ENCODE data around the gene VARS2. TPM values are rescaled to one million over a fixed set of nuclear protein-coding genes. Genes with fewer than 3 reads are reported as not detected.

Gene VARS2
- total and polyA plus RNA-seq, 9 of the 15 experiments (the other 6 are each of a cell fraction or from before 2014, with no cell fraction given), result 1.6 to 53.6 (median 29.9) TPM

- 0 out of 2 replicates have a peak, but pooled peaks have one; percentile 39 for TF ChIP-seq ZNF740 (CRISPR knock-in tag; IDR thresholded peaks at IDR 0.05)
- no peak for TF ChIP-seq ZNF740 (tag; IDR thresholded peaks at IDR 0.05)
- TF ChIP-seq JUN (IDR thresholded peaks at IDR 0.05; ENCODE audit: borderline replicate concordance, low read depth, low read length), result no peak
- TF ChIP-seq JUN (CRISPR knock-in tag; IDR thresholded peaks at IDR 0.05; ENCODE audit: borderline replicate concordance), result no peak
- no peak for TF ChIP-seq ZNF511 (CRISPR knock-in tag; IDR thresholded peaks at IDR 0.05)
- peak; percentile 45; the same call in 1 of the 2 replicates for TF ChIP-seq ZEB2 (IDR thresholded peaks at IDR 0.05)
- no peak for TF ChIP-seq PRPF4 (IDR thresholded peaks at IDR 0.05; ENCODE audit: insufficient read depth, low read depth, low read length, poor library complexity, severe bottlenecking)
- TF ChIP-seq FOXP1 (CRISPR knock-in tag; IDR thresholded peaks at IDR 0.05), result no peak
- TF ChIP-seq ZNF586 (CRISPR knock-in tag; conservative IDR thresholded peaks at IDR 0.05), result no peak
- peak; percentile 50 for TF ChIP-seq RBBP5 (IDR thresholded peaks at IDR 0.05; ENCODE audit: borderline replicate concordance, insufficient read depth, low read length, poor library complexity, severe bottlenecking)
- no peak for TF ChIP-seq SP1 (CRISPR knock-in tag; IDR thresholded peaks at IDR 0.05)
- 0 out of 2 replicates have a peak, but pooled peaks have one; percentile 25 for TF ChIP-seq L3MBTL2 (IDR thresholded peaks at IDR 0.05)
- peak; percentile 33 for TF ChIP-seq ZFX (CRISPR knock-in tag; IDR thresholded peaks at IDR 0.05)
- 0 out of 4 replicates have a peak, but pooled peaks of 1 of the 2 experiments have one; percentile 13 for TF ChIP-seq MAZ (CRISPR knock-in tag; conservative IDR thresholded peaks at IDR 0.05 in 1 of 2, IDR thresholded peaks at IDR 0.05 in 1 of 2)
- TF ChIP-seq C11orf30 (IDR thresholded peaks at IDR 0.05; ENCODE audit: low read depth), result peak; percentile 57; the same call in 1 of the 2 replicates
- TF ChIP-seq SUPT5H (IDR thresholded peaks at IDR 0.05), result no peak
- TF ChIP-seq SMARCA4 (IDR thresholded peaks at IDR 0.05), result 0 out of 2 replicates have a peak, but pooled peaks have one; percentile 18
- no peak for TF ChIP-seq NR1H2 (CRISPR knock-in tag; IDR thresholded peaks at IDR 0.05)
- TF ChIP-seq BACH1 (tag; IDR thresholded peaks at IDR 0.05), result no peak
- TF ChIP-seq ZHX1 (conservative IDR thresholded peaks at IDR 0.05; ENCODE audit: low read length), result no peak
- no peak for TF ChIP-seq THRB (CRISPR knock-in tag; conservative IDR thresholded peaks at IDR 0.05)
- TF ChIP-seq HNRNPLL (IDR thresholded peaks at IDR 0.05; ENCODE audit: low read depth, low read length, poor library complexity, severe bottlenecking), result no peak
- no peak for TF ChIP-seq PTRF (tag; IDR thresholded peaks at IDR 0.05)
These were observed 31.0 kb upstream of the VARS2 start (continued) for GRCh38 chr6:30882759-30883684.

All from K562 (cell line).